Astrocyte (in vitro differentiated cells and primary cell): ENCODE results near the gene FAM171A2.
"Not testable (repeated sequence)": the region's sequence is repeated elsewhere in the genome, so short reads cannot be mapped to it uniquely, and the experiment has no call there.

Experiments used
- CTCF ChIP-seq: IDR thresholded peaks from 2 replicates; pipeline ENCODE4 v1.5.1; 2011; ENCODE audit warnings: low read depth, mild to moderate bottlenecking, inconsistent platforms, low read length, moderate library complexity; ENCODE audit not compliant: insufficient read depth
- EZH2 ChIP-seq: IDR thresholded peaks from 2 replicates; pipeline ENCODE4 v1.6.1; 2012; ENCODE audit warnings: mild to moderate bottlenecking, low read length, inconsistent platforms; ENCODE audit not compliant: insufficient read depth

DNA sequence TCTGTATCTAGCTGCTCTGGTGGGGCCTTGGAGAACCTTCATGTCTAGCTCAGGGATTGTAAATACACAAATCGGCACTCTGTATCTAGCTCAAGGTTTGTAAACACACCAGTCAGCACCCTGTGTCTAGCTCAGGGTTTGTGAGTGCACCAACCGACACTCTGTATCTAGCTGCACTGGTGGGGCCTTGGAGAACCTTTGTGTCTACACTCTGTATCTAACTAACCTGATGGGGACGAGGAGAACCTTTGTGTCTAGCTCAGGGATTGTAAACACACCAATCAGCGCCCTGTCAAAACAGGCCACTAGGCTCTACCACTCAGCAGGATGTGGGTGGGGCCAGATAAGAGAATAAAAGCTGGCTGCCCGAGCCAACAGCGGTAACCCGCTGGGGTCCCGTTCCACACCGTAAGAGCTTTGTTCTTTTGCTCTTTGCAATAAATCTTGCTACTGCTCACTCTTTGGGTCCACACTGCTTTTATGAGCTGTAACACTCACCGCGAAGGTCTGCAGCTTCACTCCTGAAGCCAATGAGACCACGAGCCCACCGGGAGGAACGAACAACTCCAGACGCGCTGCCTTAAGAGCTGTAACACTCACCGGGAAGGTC is 5.9 kb upstream of the FAM171A2 start:
- TF ChIP-seq CTCF, EZH2: not testable (repeated sequence)
